Activated CD4-positive, alpha-beta T cell treated with anti-CD3 and anti-CD28 coated beads, Interleukin-2, amount 50 U/mL, for 16 hours (primary cell): Measurements from ENCODE around the gene HINFP.
"Not testable (repeated sequence)": the region's sequence is repeated elsewhere in the genome, so short reads cannot be mapped to it uniquely, and the experiment has no call there.

Source experiments
- DNase-seq: peaks from one replicate; pipeline ENCODE4 v3.0.0-alpha.2; 2020

Gene HINFP

DNA sequence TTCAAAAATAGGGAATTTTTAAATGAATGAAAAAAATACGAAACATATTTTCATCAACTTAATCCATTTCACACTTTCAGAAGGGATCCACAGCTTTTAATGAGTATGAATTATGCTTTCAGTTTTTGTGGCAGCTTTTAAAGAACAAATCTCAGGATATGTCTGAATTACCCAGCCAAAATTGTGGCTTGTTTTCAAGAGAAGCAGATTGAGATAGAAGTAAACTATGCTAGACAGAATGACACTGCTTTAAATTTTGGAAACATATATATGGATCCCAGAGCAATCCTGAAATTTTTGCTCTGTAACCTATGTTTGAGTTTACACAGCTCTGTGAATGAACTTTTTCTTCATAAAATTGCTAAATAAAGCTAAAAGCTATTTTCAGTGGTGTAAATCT, 2.4 kb upstream of the HINFP start:
- DNase-seq, result no peak

- no peak for DNase-seq
These were observed 757 bp upstream of the HINFP start for GRCh38 chr11:119120639-119121007.

GRCh38 chr11:119121811-119122124, 388 bp downstream of the HINFP start:
- no peak for DNase-seq

DNA sequence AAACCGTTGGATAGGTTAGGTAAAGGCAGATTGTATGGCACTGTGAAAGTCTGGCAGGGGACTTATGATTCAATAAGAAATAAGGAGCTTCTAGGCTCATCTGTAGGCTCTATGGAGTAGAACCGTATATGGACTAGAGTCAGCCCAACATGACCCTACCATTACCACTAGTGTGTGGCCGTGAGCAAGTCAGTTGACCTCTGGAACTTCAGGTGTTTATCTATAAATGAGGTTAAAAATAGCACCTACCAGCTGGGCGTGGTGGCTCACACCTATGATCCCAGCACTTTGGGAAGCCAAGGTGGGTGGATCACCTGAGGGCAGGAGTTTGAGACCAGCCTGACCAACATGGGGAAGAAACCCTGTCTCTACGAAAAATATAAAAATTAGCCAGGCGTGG, 4.4 kb downstream of the HINFP start:
- no peak for DNase-seq

DNA sequence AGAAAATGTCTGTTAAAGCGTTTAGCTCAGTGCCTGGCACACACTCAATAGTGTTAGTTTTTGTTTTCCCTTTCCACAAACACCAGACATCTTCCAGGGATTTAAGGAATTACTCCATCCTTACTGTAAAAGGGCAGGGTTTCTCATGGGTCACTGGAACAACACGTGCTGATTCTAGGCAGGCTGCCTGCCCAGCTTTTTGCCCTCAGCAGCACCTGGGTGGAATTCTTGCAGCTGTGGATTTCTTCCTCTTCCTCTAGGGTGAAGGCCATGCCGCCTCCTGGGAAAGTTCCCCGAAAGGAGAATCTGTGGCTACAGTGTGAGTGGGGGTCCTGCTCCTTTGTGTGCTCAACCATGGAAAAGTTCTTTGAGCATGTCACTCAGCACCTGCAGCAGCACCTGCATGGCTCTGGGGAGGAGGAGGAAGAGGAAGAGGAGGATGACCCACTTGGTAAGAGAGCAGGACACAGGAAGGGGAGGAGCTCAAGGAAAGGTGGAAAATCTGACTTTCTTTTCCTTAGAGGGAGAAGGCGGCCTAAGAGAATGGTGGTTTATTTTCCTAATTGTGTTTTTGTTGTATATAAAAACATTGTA, 5.4 kb downstream of the HINFP start:
- no peak for DNase-seq

DNA sequence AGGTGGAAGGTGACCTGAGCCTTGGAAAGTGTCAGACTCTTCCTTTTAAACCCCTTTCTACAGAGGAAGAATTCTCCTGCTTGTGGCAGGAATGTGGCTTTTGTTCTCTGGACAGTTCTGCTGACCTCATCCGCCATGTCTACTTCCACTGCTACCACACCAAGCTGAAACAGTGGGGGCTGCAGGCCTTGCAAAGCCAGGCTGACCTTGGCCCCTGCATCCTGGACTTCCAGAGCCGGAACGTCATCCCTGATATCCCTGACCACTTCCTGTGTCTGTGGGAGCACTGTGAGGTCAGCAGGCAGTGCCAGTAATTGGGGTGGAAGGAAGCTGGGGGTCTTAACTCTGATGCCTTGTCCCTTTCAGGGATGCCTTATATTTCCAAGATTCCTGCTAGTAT, 9.3 kb downstream of the HINFP start:
- DNase-seq, result no peak

DNA sequence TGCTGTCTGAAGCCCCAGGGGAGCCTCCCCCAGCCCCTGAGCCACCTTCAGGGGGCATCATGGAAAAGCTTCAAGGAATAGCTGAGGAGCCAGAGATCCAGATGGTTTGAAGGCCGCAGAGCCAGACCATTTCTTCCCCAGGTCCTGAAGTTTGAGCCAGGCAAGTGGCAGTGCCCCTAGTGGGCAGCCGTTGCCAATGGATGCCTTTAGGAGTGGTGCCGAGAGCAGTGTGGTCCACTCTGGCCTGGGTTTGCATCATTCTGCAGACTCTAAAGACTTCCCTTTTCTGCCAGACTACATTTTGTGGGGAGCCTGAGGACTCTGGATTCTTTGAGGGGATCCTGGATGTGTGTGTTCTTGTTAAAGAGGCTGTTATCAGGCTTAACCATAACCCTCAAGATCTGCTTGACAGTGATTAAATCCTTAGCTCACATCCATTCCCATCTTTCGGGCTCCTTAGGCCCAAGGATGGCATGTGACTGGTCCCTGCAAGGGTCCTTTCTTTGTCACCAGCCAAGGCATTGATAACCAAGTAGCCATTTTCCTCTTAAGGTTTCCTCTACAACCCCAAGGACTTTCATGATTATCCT, 13.1 kb downstream of the HINFP start:
- no peak for DNase-seq

DNA sequence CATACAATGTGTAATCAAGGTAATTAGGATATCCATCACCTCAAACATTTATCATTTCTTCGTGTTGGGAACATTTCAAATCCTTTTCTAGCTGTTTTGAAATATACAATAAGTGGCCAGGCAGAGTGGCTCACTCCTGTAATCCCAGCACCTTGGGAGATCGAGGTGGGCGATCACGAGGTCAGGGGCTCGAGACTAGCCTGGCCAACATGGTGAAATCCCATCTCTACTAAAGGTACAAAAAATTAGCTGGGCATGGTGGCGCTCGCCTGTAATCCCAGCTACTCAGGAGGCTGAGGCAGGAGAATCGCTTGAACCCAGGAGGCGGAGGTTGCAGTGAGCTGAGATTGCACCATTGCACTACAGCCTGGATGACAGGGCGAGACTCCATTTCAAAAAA, 17.9 kb downstream of the HINFP start:
- not testable (repeated sequence) for DNase-seq

DNA sequence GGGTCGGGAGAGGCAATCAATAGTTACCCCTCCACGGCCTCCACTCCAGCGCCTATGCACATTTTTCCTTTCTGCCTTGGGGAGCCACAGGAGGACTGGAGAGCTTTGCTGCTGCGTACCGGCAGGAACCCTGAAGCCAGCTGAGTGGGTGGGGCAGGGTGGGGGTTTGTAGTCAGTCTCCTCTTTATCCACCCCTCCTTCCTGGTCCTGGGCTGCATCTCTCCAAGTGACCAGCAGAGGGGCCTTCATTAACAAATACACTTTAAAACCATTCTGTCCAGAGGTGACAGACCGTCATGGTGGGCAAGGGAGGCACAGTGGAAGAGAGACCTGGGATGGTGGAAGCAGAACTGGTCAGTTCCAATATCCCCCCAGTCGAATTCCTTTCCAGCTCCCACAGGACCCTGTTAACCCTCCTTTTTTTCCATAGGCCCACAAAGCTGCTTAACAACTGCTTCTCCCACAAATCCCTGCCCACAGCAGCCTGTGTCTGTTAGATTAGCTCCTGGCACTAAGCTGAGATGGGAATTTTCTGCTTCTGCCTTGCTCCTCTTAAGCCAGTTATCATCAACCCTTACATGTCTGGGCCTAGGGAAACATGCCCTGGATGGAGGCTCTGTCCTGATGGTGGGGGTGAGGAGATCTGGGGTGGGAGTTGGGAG, 23.6 kb downstream of the HINFP start:
- DNase-seq, result peak; percentile 36

DNA sequence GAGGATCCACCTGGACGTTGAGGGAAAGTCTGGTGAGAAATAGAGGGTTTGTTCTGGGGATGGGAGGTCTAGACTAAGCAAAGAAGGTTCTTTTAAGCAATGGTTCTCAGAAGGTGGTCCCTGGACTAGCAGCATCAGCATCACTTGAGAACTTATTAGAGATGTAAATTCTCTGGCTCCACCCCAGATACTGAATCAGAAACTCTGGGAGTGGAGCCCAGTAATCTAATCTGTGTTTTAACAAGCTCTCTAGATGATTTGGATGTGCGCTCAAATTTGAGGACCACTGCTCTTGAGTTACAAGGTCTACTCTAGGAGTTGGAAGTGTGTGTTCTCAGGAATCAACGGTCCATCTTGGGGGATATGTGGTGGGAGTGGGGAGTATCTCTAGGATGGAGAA, 24.2 kb downstream of the HINFP start:
- no peak for DNase-seq

DNA sequence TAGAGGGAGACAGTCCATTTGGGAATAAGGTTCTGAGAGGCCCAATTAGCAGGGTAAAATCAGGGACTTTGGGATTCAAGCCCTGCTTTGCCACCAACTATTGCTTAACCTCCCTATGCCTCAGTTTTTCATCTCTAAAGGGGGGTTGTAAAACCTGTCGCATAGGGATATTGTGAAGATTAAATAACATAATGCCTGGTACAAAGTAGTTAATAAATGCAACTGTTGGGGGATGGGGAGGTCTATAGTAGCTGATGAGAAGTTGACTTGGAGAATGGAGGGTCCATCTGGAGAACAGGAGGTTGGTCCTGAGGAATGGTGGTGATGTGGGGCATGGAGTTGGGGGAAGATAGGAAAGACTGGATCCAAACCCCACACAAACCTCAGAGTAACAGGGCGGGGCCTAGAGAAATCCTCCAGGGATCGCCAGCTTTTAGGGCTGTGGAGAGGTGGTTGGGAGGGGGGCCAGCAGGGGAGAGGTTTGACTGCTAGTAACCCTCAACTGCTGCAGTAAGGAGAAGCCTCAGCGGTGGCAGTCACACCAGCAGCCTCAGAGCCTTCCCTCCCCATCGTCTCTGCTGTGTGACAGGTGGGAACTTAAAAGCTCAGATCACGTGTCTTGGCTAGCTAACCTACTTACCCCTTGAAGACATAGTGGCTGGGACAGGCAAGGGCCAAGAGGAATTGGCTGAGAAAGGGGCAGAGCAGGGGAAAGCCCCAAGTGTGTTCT, 26.4 kb downstream of the HINFP start:
- no peak for DNase-seq

DNA sequence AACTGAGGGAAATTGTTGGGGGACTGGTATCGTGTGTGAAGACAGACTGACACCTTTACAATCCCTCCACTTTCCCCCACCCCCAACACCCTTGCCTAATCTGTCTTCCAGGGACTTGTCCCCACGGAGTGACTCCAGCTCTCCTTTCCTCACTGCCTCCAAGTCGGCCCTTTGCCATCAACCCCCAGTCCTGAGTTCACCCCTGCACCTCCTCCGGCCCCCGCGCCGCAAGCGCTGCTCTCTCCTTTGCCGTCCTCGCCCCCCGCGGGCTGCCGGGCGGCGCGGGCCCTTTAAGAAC, 27.3 kb downstream of the HINFP start:
- DNase-seq, result no peak

- no peak for DNase-seq
These were observed 27.8 kb downstream of the HINFP start, which contains the start of gene ABCG4 for GRCh38 chr11:119149018-119149785. TSS of gene ABCG4 (plus strand) at chr11:119149052. CDS start at chr11:119149966, 914 bp downstream.

GRCh38 chr11:119149786-119150275, 28.5 kb downstream of the HINFP start:
- no peak for DNase-seq

DNA sequence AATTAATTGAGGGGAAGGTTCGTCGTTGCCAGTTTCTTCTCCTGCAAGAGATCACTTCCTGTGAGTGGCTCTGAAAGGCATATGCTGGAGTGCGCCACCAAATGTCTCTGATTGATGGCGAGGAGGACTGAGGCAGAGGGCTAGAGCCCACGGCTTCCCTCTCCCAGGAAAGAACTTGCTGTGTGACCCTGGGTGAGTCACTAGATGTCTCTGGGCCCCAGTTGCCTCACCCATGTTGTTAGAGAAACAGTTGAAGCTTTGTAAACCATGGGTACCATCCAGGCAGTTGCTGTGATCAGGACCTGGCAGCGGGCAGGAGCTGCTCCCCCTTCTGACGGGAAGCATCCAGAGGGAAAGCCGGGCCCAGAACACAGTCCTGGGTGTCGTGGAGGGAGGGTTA, 30.7 kb downstream of the HINFP start:
- DNase-seq, result no peak

GRCh38 chr11:119152604-119153003, 31.2 kb downstream of the HINFP start:
- no peak for DNase-seq

DNA sequence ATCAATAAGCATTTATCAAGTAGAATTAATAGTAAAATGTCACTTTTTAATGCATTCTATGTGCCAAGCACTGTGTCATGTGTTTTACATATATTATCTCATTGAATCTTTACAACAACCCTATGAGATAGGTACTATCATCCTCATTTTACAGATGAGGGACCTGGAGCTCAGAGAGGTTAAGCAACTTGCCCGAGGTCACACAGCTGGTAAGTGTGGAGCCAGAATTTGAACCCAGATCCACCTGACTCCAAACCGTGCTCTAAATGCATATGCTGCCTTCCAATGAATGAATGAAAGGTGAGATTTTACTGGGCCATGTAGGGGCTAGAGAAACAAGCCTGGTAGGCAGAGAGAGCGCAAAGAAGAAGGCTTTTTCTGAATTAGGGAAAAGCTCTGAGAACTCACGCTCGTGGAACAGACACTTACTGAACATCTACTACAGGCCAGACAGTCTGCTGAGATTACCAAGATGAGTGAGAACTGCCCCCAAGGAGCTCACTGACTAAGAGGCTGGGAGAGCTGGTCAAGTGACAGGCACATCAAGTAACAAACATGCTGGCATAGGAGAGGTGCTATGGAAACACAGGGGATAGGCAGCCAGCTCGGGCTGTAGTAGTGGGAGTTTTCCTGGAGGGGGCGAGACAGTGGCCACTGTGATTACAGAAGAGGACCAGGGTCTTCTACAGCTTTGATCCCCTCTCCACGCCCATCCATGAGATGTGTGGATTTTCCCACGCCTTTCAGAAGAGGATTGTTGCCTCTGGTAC, 31.9 kb downstream of the HINFP start:
- DNase-seq, result no peak

DNA sequence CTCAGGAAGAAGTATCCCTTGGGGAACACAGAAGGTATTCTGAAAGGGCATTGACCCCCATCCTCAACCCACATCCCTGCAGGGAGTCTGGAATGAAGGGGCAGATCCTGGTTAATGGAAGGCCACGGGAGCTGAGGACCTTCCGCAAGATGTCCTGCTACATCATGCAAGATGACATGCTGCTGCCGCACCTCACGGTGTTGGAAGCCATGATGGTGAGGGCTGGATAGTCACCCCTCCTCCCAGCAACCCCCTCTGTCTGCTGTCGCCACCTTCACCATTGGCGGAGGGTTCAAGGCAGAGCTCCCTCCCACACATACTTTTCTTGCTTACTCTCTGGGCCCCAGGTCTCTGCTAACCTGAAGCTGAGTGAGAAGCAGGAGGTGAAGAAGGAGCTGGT, 32.8 kb downstream of the HINFP start:
- DNase-seq, result no peak

DNA sequence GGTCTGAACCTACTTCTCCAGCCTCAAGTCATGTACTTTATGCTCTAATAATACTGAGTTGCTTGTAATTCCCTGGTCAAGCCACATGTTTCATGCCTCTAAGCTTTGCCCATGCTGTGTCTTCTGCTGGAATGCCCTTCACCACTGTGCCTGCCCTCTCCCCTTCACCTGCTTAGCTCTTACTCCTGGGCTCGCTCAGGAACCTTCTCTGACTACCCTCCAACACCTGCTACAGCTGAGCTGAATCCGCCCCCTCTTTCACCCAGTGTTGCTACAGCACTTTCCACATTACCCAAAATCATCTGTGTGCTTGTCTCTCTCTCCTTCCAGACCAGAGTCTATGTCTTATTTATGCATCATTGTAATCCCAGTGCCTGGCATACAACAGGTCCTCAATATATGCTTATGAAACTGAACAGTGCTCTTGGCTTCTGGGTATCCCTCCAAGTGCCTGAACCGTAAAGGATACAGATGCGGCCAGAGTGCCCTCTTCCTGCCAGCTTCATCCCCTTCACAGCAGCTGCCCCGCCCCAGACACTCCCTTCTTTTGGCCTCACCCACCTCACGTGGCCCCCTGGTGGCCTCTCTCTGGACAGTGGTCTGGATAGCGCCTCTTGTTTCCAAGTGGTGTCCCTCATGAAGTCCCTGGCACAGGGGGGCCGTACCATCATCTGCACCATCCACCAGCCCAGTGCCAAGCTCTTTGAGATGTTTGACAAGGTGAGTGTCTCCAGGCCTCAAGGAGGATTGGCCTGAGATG, 34.5 kb downstream of the HINFP start:
- no peak for DNase-seq

DNA sequence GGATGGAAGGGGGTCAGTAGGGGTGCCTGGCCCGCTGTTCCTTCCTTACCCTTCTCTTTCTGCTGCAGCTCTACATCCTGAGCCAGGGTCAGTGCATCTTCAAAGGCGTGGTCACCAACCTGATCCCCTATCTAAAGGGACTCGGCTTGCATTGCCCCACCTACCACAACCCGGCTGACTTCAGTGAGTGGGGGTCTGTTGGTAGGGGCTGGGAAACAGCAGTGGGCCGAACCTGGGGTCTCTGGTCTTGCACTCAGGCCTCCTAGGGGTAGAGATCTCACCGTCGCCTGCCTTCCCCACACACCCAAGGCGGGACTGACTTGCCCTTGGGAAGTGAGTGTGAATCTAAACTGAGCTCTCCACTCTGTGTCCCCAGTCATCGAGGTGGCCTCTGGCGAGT, 35.1 kb downstream of the HINFP start:
- DNase-seq, result no peak

DNA sequence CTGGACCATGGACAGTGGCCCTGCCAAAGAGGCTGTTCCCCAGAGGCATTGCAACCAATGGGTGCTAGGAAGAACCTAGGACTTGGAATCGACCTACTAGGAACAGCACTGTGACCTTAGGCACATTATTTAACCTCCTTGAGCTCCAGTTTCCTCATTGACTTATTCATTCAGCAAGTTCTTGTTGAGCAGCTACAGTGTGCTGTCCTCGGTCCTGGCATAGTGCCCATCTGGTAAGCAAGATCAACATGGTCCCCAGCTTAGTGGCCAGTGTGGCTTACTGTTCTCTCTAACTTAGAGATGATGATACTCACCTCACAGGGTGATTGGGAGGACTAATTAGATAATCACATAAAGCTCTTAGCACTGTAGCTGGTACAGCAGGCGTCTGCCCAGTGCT, 35.7 kb downstream of the HINFP start:
- DNase-seq, result no peak

- DNase-seq, result no peak
These were observed 37.1 kb downstream of the HINFP start for GRCh38 chr11:119158467-119158866.
